ENCODE measurements around the gene SNRNP200.

DNA sequence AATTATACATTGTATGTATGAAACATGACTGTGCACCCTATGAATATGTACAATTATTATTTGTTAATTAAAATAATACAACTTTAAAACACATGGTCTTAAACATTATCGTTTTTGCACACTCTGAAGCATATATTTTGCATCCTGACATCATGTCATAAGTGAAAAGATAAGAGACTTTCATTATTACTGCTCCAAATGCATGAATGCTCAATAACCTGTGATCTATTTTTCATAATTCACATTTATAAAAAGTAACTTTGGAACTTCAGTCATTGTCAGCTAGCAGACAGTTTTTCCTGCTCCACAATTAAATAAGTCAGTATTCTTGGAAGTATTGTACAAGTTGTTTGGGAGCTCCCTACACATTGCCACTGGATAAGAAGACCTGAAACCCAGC is 18.5 kb upstream of the SNRNP200 start:
- no peak for TF ChIP-seq POLR2A (IDR thresholded peaks at IDR 0.05)
- TF ChIP-seq, protein P1, sequence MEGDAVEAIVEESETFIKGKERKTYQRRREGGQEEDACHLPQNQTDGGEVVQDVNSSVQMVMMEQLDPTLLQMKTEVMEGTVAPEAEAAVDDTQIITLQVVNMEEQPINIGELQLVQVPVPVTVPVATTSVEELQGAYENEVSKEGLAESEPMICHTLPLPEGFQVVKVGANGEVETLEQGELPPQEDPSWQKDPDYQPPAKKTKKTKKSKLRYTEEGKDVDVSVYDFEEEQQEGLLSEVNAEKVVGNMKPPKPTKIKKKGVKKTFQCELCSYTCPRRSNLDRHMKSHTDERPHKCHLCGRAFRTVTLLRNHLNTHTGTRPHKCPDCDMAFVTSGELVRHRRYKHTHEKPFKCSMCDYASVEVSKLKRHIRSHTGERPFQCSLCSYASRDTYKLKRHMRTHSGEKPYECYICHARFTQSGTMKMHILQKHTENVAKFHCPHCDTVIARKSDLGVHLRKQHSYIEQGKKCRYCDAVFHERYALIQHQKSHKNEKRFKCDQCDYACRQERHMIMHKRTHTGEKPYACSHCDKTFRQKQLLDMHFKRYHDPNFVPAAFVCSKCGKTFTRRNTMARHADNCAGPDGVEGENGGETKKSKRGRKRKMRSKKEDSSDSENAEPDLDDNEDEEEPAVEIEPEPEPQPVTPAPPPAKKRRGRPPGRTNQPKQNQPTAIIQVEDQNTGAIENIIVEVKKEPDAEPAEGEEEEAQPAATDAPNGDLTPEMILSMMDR (IDR thresholded peaks at IDR 0.05), result no peak
